IMR-90 (cell line): ENCODE results near the gene ZNF497. TPM values are rescaled to one million over a fixed set of nuclear protein-coding genes. Genes with fewer than 3 reads are reported as not detected.
A peak's percentile ranks its signal among the peaks of the same experiment; 100 is the strongest.

ENCODE experiments used
- ATAC-seq: fragments of 200-7000 bp; cut with Tn5 transposase; 2 replicates; pipeline ENCODE4 v1.9.1; 2020; ENCODE audit warnings: low read depth, mild to moderate bottlenecking, moderate library complexity
- BruUV-seq: library from RNA; stranded (reverse); fragments of 400-500 nt; replicated peaks from 2 replicates; lab custom pipeline; 2021; lab: Mats Ljungman, UMichigan
- CTCF ChIA-PET: fragments of 300-600 bp; formaldehyde crosslinking; extraction: SDS; loops from one replicate; lab custom pipeline; 2021; ENCODE audit warnings: antibody characterized with exemption; lab: Yijun Ruan, JAX
- POLR2A ChIA-PET: fragments of 300-600 bp; sonication (Branson Sonifier 250); formaldehyde crosslinking; loops from one replicate; lab custom pipeline; 2022; ENCODE audit warnings: antibody characterized with exemption; ENCODE audit not compliant: unreplicated experiment; lab: Charles Lee
- DNase-seq: peaks from one replicate; pipeline ENCODE4 v3.0.0; 2013
- H2AFZ ChIP-seq: replicated peaks from 2 replicates; pipeline ENCODE3; 2013; ENCODE audit warnings: low read length, mild to moderate bottlenecking; ENCODE audit not compliant: poor library complexity
- H2AK5ac ChIP-seq: 2 replicates; pipeline ENCODE4 v1.6.1; 2013; ENCODE audit warnings: low read depth, low read length, inconsistent platforms
- H2AK9ac ChIP-seq: replicated peaks from 2 replicates; pipeline ENCODE3; 2013; ENCODE audit warnings: mild to moderate bottlenecking, low read depth, low read length, moderate library complexity; ENCODE audit not compliant: poor library complexity
- H2BK120ac ChIP-seq: 2 replicates; pipeline ENCODE4 v1.6.1; 2013; ENCODE audit warnings: low read depth, low read length, inconsistent platforms
- H2BK15ac ChIP-seq: 3 replicates; pipeline ENCODE4 v1.6.1; 2013; ENCODE audit warnings: low read depth, low read length, inconsistent platforms
- H2BK20ac ChIP-seq: 2 replicates; pipeline ENCODE4 v1.6.1; 2013; ENCODE audit warnings: low read depth, mild to moderate bottlenecking, inconsistent platforms, low read length, moderate library complexity
- H2BK5ac ChIP-seq: 2 replicates; pipeline ENCODE4 v1.6.1; 2013; ENCODE audit warnings: mild to moderate bottlenecking, low read depth, low read length, inconsistent platforms; ENCODE audit not compliant: poor library complexity, severe bottlenecking
- H3K14ac ChIP-seq: replicated peaks from 2 replicates; pipeline ENCODE4 v1.6.1; 2013; ENCODE audit warnings: low read depth, low read length, inconsistent platforms
- H3K18ac ChIP-seq: 2 replicates; pipeline ENCODE4 v1.6.1; 2013; ENCODE audit warnings: low read depth, low read length, control low read depth
- H3K23ac ChIP-seq: 2 replicates; pipeline ENCODE4 v1.6.1; 2013; ENCODE audit warnings: low read depth, low read length, inconsistent platforms
- H3K27ac ChIP-seq: 2 replicates; pipeline ENCODE4 v1.5.1; 2013; ENCODE audit warnings: mild to moderate bottlenecking, control low read depth, low read length; ENCODE audit not compliant: insufficient read depth
- H3K27me3 ChIP-seq: 2 replicates; pipeline ENCODE4 v1.6.1; 2013; ENCODE audit warnings: low read length; ENCODE audit not compliant: control insufficient read depth, insufficient read depth
- H3K36me3 ChIP-seq: 2 replicates; pipeline ENCODE4 v1.6.1; 2013; ENCODE audit warnings: low read length, mixed read lengths; ENCODE audit not compliant: control insufficient read depth, insufficient read depth
- H3K4ac ChIP-seq: 2 replicates; pipeline ENCODE4 v1.6.1; 2013; ENCODE audit warnings: low read depth, low read length, inconsistent platforms
- H3K4me1 ChIP-seq: 2 replicates; pipeline ENCODE4 v1.6.1; 2013; ENCODE audit warnings: low read length, mixed read lengths; ENCODE audit not compliant: control insufficient read depth, insufficient read depth
- H3K4me2 ChIP-seq: 2 replicates; pipeline ENCODE4 v1.6.1; 2013; ENCODE audit warnings: low read depth, mild to moderate bottlenecking, control low read depth, low read length, moderate library complexity
- H3K4me3 ChIP-seq: 2 replicates; pipeline ENCODE4 v1.5.1; 2013; ENCODE audit warnings: low read depth, mild to moderate bottlenecking, control low read depth, low read length, moderate library complexity; ENCODE audit not compliant: insufficient read depth
- H3K56ac ChIP-seq: 2 replicates; pipeline ENCODE4 v1.6.1; 2013; ENCODE audit warnings: low read length, inconsistent platforms; ENCODE audit not compliant: insufficient read depth; ENCODE audit errors: extremely low read depth
- H3K79me1 ChIP-seq, 2 experiments: 2 replicates each; pipeline ENCODE4 v1.6.1; 2013; ENCODE audit warnings: low read length in 2 of 2, inconsistent platforms in 1 of 2, low read depth in 1 of 2
- H3K9ac ChIP-seq: 2 replicates; pipeline ENCODE4 v1.6.1; 2013; ENCODE audit warnings: low read depth, low read length, control low read depth
- H3K9me1 ChIP-seq: 2 replicates; pipeline ENCODE4 v1.6.1; 2013; ENCODE audit warnings: low read length, inconsistent platforms; ENCODE audit not compliant: insufficient read depth
- H3K9me3 ChIP-seq: 2 replicates; pipeline ENCODE4 v1.6.1; 2013; ENCODE audit warnings: low read length; ENCODE audit not compliant: control insufficient read depth, insufficient read depth
- H4K20me1 ChIP-seq: 2 replicates; pipeline ENCODE4 v1.6.1; 2013; ENCODE audit warnings: low read length, inconsistent platforms; ENCODE audit not compliant: insufficient read depth
- H4K5ac ChIP-seq: 2 replicates; pipeline ENCODE4 v1.6.1; 2013; ENCODE audit warnings: mild to moderate bottlenecking, low read depth, low read length, control low read depth
- H4K8ac ChIP-seq, 2 experiments: 2 replicates each; pipeline ENCODE4 v1.6.1; 2013; ENCODE audit warnings: low read depth in 2 of 2, low read length in 2 of 2, control low read depth in 1 of 2, inconsistent platforms in 1 of 2
- H4K91ac ChIP-seq: 2 replicates; pipeline ENCODE4 v1.6.1; 2013; ENCODE audit warnings: low read depth, low read length, inconsistent platforms; ENCODE audit not compliant: insufficient read depth
- BHLHE40 ChIP-seq: fragments of 150-350 bp; IDR thresholded peaks from 2 replicates; pipeline ENCODE4 v1.6.1; 2016; ENCODE audit warnings: mild to moderate bottlenecking, low read depth, low read length
- CEBPB ChIP-seq: IDR thresholded peaks from 2 replicates; pipeline ENCODE4 v1.6.1; 2012; ENCODE audit warnings: low read depth, low read length, improper control_type of control experiment
- CHD1 ChIP-seq: IDR thresholded peaks from 2 replicates; pipeline ENCODE4 v1.6.1; 2012; ENCODE audit warnings: low read depth, low read length, improper control_type of control experiment
- CTCF ChIP-seq: conservative IDR thresholded peaks from 2 replicates; pipeline ENCODE4 v1.5.1; 2012; ENCODE audit warnings: mild to moderate bottlenecking, low read depth, low read length, improper control_type of control experiment
- ELK1 ChIP-seq: fragments of 150-350 bp; IDR thresholded peaks from 2 replicates; pipeline ENCODE4 v1.6.1; 2016; ENCODE audit warnings: low read depth, mild to moderate bottlenecking, low read length, moderate library complexity, borderline replicate concordance
- MAZ ChIP-seq: IDR thresholded peaks from 2 replicates; pipeline ENCODE4 v1.6.1; 2012; ENCODE audit warnings: low read depth, mild to moderate bottlenecking, low read length, improper control_type of control experiment, moderate library complexity, borderline replicate concordance
- MXI1 ChIP-seq: IDR thresholded peaks from 2 replicates; pipeline ENCODE4 v1.6.1; 2012; ENCODE audit warnings: low read depth, mild to moderate bottlenecking, low read length, moderate library complexity, borderline replicate concordance
- RAD21 ChIP-seq: IDR thresholded peaks from 2 replicates; pipeline ENCODE4 v1.6.1; 2012; ENCODE audit warnings: low read length, improper control_type of control experiment
- RCOR1 ChIP-seq: IDR thresholded peaks from 2 replicates; pipeline ENCODE4 v1.6.1; 2012; ENCODE audit warnings: mild to moderate bottlenecking, low read length, improper control_type of control experiment; ENCODE audit not compliant: insufficient replicate concordance
- RFX5 ChIP-seq: IDR thresholded peaks from 2 replicates; pipeline ENCODE4 v1.8.0; 2012; ENCODE audit warnings: low read depth, mild to moderate bottlenecking, low read length, moderate library complexity
- SMC3 ChIP-seq: fragments of 150-350 bp; IDR thresholded peaks from 2 replicates; pipeline ENCODE4 v1.6.1; 2016; ENCODE audit warnings: low read depth, mild to moderate bottlenecking, antibody characterized with exemption, low read length, moderate library complexity
- WGBS, 2 experiments: methylation state at CpG; one replicate each; pipeline versions ENCODE4 v1.1.5 to v1.1.7; 2013; ENCODE audit warnings: missing lambda C conversion rate in 2 of 2; ENCODE audit not compliant: insufficient read length in 1 of 2; ENCODE audit errors: extremely low coverage in 2 of 2; 5-methylcytosine and 5-hydroxymethylcytosine counted together
- dilution Hi-C: fragments of 300-500 bp; cut with HindIII; formaldehyde crosslinking; loops from one replicate; pipeline ENCODE4 v1.14.3; 2018; ENCODE audit warnings: low sequenced_read_pairs; ENCODE audit not compliant: unreplicated experiment
- in situ Hi-C: fragments of 300-500 bp; cut with MboI; formaldehyde crosslinking; loops from 3 replicates; pipeline ENCODE4 v1.14.3; 2019; ENCODE audit warnings: low sequenced_read_pairs, inconsistent platforms, mixed read lengths
- intact Hi-C: fragments of 100-400 bp; cut with micrococcal nuclease; formaldehyde crosslinking; loops from 2 replicates; pipeline ENCODE4 v1.10.0; 2022
- polyA plus RNA-seq, 3 experiments: library from polyadenylated mRNA; depleted of rRNA; stranded (reverse); fragments of >200 nt; gene quantifications; 2 replicates each; pipeline ENCODE4 v1.2.3, GENCODE V29; 2012; ENCODE audit warnings: low replicate concordance in 1 of 3
- total RNA-seq: library from RNA; depleted of rRNA; stranded (reverse); fragments of >200 nt; gene quantifications from 2 replicates; pipeline ENCODE4 v1.2.3, GENCODE V29; 2012

ZNF497 gene
- total and polyA plus RNA-seq, 2 of the 4 experiments (the other 2 are of a cell fraction), result 0.18 to 0.24 TPM

GRCh38 chr19:58395220-58395978, 32.8 kb upstream of the ZNF497 start, which contains the start of gene RNF225:
Gene RNF225 (plus strand): TSS chr19:58395656. CDS start chr19:58396090, 434 bp downstream.
- Histone ChIP-seq H2AFZ (peak within 1 kb of the TSS; percentile 61), H4K20me1 (peaks cover 36% of the 10 kb centered on the region), H3K9me3 (no peaks in the 10 kb centered on the region), H3K4ac (no peak within 1 kb of the TSS), H3K36me3 (peaks cover 26% of the 10 kb centered on the region), H3K56ac (no peak within 1 kb of the TSS), H3K4me2 (no peak within 1 kb of the TSS), H3K4me1 (peaks cover 2% of the 10 kb centered on the region; the same call in 1 of the 2 replicates), H3K27ac (no peak within 1 kb of the TSS), H3K9me1 (no peaks in the 10 kb centered on the region), H3K27me3 (no peaks in the 10 kb centered on the region), H2BK20ac (no peak within 1 kb of the TSS), H2AK9ac (peak within 1 kb of the TSS; percentile 65), H4K8ac (no peak within 1 kb of the TSS), H2BK120ac (no peak within 1 kb of the TSS), H4K91ac (no peak within 1 kb of the TSS), H3K23ac (no peak within 1 kb of the TSS), H3K14ac (no peak within 1 kb of the TSS), H2BK5ac (no peak within 1 kb of the TSS), H3K4me3 (no peak within 1 kb of the TSS), H4K5ac (no peak within 1 kb of the TSS), H3K18ac (no peak within 1 kb of the TSS), H2AK5ac (no peak within 1 kb of the TSS), H2BK15ac (no peak within 1 kb of the TSS), H3K79me1 (peaks cover 9 to 40% of the 10 kb centered on the region in 2 experiments), H3K9ac (no peak within 1 kb of the TSS)
- DNase-seq, result no peak
- ATAC-seq, result peak; percentile 18
- intact Hi-C loops, result no loop called here
- in situ Hi-C loops, result no loop called here
- POLR2A ChIA-PET, result no interaction called here
- TF ChIP-seq CTCF (no peak), RCOR1 (no peak), CHD1 (no peak), RAD21 (no peak), CEBPB (no peak), ELK1 (no peak), MXI1 (no peak), BHLHE40 (no peak), MAZ (no peak), SMC3 (no peak), RFX5 (no peak)
- BruUV-seq, result no TSS peak
- dilution Hi-C loops, result no loop called here
- WGBS, 2 experiments, result 38% methylated on average over 6 of the region's 21 CpGs; no CpG with 5 or more reads in 1 of the 2 experiments
- CTCF ChIA-PET, result no interaction called here
